SK-MEL-5 (cell line): ENCODE data around the gene BEND7. TPM values are rescaled to one million over a fixed set of nuclear protein-coding genes. Genes with fewer than 3 reads are reported as not detected.
"Not testable (repeated sequence)": the region's sequence is repeated elsewhere in the genome, so short reads cannot be mapped to it uniquely, and the experiment has no call there.

Source experiments
- DNase-seq: peaks from one replicate; pipeline ENCODE4 v3.0.0-alpha.2; 2016; ENCODE audit warnings: low read depth, low spot score
- in situ Hi-C: cut with HindIII; loops from 2 replicates; pipeline ENCODE4 v1.10.0; 2016; ENCODE audit warnings: low sequenced_read_pairs, high pct_unique_total_duplicates, low pct_unique_long_range_greater_than_20kb
- small RNA-seq, 2 experiments: library from RNA; depleted of rRNA; stranded (forward); fragments of <200 nt; gene quantifications; one replicate each; pipeline ENCODE3, GENCODE V24; 2014
- total RNA-seq: library from RNA; depleted of rRNA; stranded (reverse); fragments of >200 nt; shearing (Covaris generic); gene quantifications from 2 replicates; pipeline ENCODE4 v1.2.3, GENCODE V29; 2014; rRNA removed

BEND7 gene
- total RNA-seq, 1 experiment from 2014 or later = 4.1 TPM

DNA sequence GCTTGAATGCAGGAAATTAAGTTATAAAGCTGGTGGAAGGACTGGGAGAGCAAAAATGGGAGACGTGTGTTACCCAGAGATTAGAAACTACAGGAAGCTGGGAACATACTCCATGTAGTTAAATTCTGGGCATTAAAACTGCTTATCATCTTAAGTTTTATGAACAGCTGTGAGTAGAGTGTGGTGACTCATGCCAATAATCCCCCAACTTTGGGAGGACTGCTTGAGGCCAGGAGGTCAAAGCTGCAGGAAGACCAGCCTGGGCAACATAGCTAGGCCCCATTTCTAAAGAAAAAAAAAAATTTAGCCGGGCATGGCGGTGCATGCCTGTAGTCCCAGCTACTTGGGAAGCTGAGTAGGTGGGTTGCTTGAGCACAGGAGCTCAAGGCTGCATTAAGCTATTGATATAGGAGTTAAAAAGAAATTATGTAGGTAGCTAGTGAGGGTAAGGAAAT, 124.5 kb downstream of the BEND7 start:
- in situ Hi-C loops = no loop called here
- DNase-seq = no peak

DNA sequence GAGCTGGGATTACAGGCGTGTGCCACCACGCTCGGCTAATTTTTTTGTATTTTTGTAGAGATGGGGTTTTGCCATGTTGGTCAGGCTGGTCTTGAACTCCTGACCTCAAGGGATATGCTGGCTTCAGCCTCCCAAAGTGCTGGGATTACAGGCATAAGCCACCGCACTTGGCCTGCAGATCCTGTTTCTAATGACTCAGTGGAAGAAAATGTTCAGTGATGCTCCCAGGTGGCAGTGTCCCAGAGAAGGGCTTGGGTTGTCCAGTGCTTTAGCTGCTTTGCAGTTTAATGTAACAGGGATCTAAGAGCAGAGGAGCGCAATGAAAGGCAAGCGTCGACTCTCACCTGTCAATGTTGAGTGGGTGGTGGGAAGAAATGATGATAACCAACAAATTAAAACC, 125.4 kb downstream of the BEND7 start:
- DNase-seq, in situ Hi-C loops: not testable (repeated sequence)

DNA sequence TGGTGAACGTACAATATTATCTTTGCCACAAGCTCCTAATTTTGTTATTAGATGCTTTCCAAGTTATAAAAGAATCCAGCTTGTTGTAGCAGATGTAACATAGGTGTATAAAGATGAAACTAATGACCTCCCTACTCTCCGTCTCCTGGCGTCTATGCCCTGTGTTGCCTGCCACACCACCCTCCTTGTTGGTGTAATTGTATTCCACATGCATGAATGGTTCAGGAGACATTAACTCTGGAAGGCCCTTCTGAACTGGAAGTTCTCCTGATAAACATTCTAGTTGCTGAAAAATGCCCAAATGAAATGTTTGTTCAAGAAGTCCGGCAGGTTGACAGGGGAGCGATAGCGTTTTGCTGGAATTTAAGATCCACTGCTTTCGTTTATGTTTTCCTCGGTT, 126.8 kb downstream of the BEND7 start:
- no peak for DNase-seq
- in situ Hi-C loops = no loop called here

DNA sequence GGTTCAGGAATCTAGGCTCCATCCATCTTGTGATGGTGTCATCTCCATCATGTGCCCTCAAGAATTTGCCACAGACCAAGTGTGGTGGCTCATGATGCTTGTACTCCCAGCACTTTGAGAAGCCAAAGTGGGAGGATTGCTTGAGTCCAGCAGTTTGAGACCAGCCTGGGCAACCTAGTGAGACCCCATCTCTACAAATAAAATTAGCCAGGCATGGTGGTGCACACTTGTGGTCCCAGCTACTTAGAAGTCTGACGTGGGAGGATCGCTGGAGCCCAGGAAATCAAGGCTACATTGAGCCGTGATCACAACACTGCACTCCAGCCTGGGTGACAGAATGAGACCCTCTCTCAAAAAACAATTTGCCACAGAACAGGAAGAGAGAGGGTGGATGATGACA, 127.7 kb downstream of the BEND7 start:
- in situ Hi-C loops = no loop called here
- DNase-seq = peak; percentile 4

DNA sequence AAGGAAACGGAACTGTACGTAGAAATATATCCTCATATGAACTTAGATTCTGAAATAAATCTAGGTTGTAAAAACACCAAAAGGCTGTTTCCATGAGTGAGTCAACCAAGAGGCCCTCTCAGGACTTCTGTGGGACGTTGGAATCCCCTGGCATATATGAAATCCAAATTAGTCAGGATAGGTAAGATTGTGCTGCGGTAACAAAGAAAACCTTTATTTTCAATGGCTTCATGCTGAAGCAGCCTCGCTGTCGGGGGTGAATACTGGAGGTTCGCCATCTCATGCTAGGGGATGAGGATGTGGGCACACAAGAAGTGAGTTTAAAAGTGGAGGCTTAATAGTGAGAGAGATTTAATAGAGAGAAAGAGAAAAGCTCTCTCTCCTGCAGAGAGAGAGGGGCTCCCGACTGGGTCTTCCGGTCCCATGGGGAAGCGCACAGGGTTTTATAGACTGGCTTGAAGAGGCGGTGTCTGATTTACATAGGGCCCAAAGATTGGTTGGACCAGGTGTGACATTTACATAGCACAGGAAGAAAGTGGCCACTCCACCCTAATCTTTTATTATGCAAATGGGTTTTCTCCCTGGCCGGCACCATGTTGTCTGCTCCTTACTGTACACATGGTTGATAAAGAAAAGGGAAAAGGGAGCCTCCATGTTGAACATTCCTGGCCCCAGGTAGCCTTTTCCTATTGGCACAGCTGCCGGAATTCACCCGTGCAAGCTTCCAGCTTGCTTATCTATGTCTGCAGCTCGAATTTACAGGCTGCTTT, 128.4 kb downstream of the BEND7 start:
- no peak for DNase-seq
- in situ Hi-C loops = no loop called here

DNA sequence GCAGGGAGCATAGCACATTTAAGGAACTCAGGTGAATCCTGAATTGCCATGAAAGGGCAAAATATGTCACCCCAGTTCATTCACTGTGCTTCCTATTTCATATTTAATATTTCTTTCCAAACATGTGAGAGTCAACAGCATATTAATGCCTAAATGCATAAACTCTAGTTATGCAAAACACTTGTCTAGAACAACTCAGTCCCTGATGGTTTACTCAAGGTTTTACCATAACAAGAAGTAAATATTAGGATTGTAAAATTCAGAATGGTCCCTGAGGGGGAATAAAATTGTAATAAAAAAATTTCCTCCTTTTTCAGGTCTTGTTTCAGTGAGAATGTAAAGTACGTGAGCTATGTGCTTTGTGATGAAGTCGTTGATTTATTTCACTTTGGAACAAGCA, 129.1 kb downstream of the BEND7 start:
- no peak for DNase-seq
- in situ Hi-C loops = no loop called here

DNA sequence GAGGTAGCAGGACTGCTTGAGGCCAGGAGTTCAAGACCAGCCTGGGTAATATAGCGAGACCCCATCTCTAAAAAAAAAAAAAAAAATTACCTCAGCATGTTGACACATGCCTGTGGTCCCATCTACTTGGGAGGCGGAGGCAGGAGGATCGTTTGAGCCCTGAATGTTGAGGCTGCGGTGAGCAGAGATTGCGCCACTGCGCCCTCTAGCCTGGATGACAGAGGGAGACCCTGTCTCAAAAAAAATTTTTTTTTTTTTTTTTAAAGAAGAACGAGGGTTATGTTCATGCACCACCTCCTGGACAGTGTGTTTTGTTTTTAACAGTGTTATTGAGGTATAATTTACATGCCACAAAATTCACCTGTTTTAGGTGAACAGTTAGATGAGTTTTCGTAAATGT, 129.6 kb downstream of the BEND7 start:
- no peak for DNase-seq

DNA sequence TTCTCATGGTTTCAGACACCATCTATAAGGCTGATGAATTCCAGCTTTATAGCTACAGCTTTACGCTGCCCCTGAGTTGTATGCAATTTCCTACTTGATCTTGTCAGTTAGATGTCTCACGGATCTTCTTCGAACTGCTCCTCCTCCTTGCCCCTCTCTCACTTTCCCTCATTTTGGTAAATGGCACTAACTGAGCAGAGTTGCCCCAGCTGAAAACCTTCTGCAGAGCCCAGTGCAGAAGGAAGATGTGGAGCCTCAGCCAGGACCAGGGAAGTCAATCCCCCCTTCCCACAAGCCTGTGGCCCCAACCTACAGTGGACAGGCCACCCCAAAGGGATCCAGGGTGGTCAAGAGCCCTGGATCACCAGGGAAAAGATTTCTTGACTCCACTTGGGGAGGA, 131.8 kb downstream of the BEND7 start:
- in situ Hi-C loops = no loop called here
- no peak for DNase-seq

More for the DNA sequence above, 129.6 kb downstream of the BEND7 start:
- in situ Hi-C loops = no loop called here

DNA sequence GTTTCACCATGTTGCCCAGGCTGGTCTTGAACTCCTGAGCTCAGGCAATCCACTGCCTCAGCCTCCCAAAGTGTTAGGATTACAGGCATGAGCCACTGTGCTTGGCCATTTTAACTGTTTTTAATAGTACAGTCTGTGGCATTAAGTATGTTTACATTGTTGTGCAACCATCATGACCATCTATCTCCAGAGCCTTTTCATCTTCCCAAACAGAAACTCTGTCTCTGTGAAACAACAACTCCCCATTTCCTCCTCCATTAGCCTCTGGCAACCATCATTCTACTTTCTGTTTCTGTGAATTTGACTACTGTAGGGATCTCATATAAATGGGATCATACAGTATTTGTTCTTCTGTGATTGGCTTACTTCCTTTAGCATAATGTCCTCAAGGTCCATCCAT, 132.4 kb downstream of the BEND7 start:
- in situ Hi-C loops = no loop called here
- no peak for DNase-seq

DNA sequence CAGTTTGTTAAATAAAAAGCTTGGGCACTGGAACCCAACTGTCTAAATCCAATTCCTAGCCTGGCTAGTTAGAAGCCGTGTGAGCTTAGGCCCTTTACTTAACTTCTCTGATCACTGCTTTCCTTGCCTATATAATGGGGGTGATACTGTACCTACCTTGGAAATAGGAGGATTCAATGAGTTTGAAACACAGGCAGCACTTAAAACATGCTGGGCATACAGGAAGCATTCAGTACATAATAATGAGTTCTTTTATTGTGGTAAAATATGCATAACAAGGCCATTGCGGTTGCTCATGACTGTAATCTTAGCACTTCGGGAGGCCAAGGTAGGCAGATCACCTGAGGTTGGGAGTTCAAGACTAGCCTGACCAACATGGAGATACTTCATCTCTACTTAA, 133.3 kb downstream of the BEND7 start:
- in situ Hi-C loops = no loop called here
- no peak for DNase-seq

DNA sequence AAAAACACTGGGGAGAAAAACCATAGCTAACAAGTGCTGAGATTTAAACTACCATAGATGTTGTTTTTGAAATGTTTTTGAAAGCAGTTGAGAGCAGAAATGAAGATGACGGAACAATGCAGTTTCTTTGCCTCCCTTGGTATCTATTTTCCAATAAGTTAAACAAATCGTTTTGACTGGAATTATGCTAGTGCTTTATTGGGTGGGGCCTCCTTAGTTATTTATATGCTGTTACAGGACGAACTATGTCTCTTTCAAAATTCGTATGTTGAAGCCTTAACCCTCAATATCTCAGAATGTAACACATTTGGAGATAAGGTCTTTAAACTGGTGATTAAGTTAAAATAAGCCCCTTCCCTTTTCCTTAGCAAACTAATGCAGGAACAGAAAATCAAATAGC, 135.2 kb downstream of the BEND7 start:
- DNase-seq = no peak
- in situ Hi-C loops = no loop called here

DNA sequence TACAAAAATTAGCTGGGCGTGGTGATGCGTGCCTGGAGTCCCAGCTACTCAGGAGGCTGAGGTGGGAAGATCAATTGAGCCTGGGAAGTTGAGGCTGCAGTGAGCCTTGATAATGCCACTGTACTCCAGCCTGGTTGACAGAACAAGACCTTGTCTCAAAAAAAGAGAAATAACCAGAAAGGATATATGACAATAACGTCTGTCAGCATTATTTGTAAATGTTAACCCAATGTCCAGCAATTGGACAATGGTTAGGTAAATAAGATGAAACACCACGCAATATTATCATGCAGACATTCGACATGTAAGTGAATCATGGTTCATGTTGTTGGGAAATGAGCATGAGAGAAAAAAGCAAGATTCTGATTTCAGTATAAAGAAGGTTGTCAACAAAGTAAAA, 136.1 kb downstream of the BEND7 start:
- no peak for DNase-seq
- in situ Hi-C loops = no loop called here

Small RNA genes within 50 kb of the gene (small RNA-seq; reads per million reads assigned to genes)
- gene RF00019 = 0 reads per million in 2 experiments

Other genes starting within 250 kb of the BEND7 start
- gene PHYH, start 228.9 kb downstream of the BEND7 start, total RNA-seq = 17.8 and 18.8 TPM in 2 replicates
- gene SEPHS1, start 180.7 kb downstream of the BEND7 start, total RNA-seq = 24.6 and 34.4 TPM in 2 replicates
- 17.0 and 24.7 TPM in 2 replicates for gene PRPF18, start 58.0 kb upstream of the BEND7 start, total RNA-seq